ENCODE data around the gene MEGF11. TPM values are rescaled to one million over a fixed set of nuclear protein-coding genes. Genes with fewer than 3 reads are reported as not detected.

MEGF11 gene
- polyA plus RNA-seq, 2 of the 4 experiments (the other 2 are of a cell fraction), result 0.25 to 0.31 TPM

- TF ChIP-seq HEYL (CRISPR knock-in tag; IDR thresholded peaks at IDR 0.05) (no peak), RCOR1 (IDR thresholded peaks at IDR 0.05; ENCODE audit: low read depth, low read length) (no peak), GATA3 (IDR thresholded peaks at IDR 0.05; ENCODE audit: borderline replicate concordance) (no peak), ZFP36 (IDR thresholded peaks at IDR 0.05; ENCODE audit: borderline replicate concordance, partially characterized antibody) (no peak), EP300 (IDR thresholded peaks at IDR 0.05) (no peak), RFX5 (IDR thresholded peaks at IDR 0.05) (no peak), MAFK (IDR thresholded peaks at IDR 0.05; ENCODE audit: partially characterized antibody) (no peak), FOXS1 (CRISPR knock-in tag; IDR thresholded peaks at IDR 0.05) (no peak)
Measured at GRCh38 chr15:66288551-66289185, 35.1 kb upstream of the MEGF11 start (continued).

DNA sequence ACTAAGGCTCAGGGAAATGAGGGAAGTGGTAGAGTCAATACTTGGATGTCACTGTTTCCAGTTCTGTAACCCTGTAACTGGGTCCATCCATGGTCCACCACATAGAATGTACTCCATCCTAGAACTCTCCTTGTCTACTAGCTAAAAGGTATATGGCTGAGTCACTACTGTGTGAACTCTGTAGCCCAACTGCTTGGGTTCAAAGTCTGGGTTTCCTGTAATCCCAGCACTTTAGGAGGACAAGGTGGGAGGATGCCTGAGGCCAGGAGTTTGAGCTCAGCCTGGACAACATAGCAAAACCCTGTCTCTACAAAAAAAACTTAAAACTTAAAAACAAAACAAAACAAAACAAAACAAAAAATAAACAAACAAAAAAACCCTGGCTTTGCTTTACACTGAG lies 34.5 kb upstream of the MEGF11 start:
- peak overlapping the region; percentile 48 for H3K4me2 ChIP-seq
- peak; percentile 16 to 63; a peak in 3 of 6 replicates for ATAC-seq
- no peak for TF ChIP-seq SREBF2 (IDR thresholded peaks at IDR 0.05)
- no peak for TF ChIP-seq FOXS1 (CRISPR knock-in tag; IDR thresholded peaks at IDR 0.05)
- TF ChIP-seq HOXB5 (CRISPR knock-in tag; IDR thresholded peaks at IDR 0.05), result no peak
- no peak for TF ChIP-seq TFCP2L1 (CRISPR knock-in tag; IDR thresholded peaks at IDR 0.05)
- TF ChIP-seq ZC3H11A (IDR thresholded peaks at IDR 0.05), result no peak
- TF ChIP-seq HDAC2 (IDR thresholded peaks at IDR 0.05), result no peak
- TF ChIP-seq RCOR1 (IDR thresholded peaks at IDR 0.05; ENCODE audit: low read depth, low read length), result no peak
- no peak for TF ChIP-seq USF2 (IDR thresholded peaks at IDR 0.05)
- TF ChIP-seq ESRRA (IDR thresholded peaks at IDR 0.05; ENCODE audit: borderline replicate concordance, low read length), result no peak
- TF ChIP-seq CEBPB (IDR thresholded peaks at IDR 0.05), result no peak
- TF ChIP-seq CHD4 (IDR thresholded peaks at IDR 0.05; ENCODE audit: borderline replicate concordance), result no peak
- TF ChIP-seq, protein P1, sequence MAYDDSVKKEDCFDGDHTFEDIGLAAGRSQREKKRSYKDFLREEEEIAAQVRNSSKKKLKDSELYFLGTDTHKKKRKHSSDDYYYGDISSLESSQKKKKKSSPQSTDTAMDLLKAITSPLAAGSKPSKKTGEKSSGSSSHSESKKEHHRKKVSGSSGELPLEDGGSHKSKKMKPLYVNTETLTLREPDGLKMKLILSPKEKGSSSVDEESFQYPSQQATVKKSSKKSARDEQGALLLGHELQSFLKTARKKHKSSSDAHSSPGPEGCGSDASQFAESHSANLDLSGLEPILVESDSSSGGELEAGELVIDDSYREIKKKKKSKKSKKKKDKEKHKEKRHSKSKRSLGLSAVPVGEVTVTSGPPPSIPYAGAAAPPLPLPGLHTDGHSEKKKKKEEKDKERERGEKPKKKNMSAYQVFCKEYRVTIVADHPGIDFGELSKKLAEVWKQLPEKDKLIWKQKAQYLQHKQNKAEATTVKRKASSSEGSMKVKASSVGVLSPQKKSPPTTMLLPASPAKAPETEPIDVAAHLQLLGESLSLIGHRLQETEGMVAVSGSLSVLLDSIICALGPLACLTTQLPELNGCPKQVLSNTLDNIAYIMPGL (CRISPR knock-in tag; IDR thresholded peaks at IDR 0.05; ENCODE audit: borderline replicate concordance), result no peak
- TF ChIP-seq TP53 (CRISPR knock-in tag; IDR thresholded peaks at IDR 0.05), result no peak
- CTCF ChIA-PET, result interaction anchor here (0.5 to 4.4 kb wide), 48 partner anchors 9 to 733 kb away, joined by 3 to 29 read pairs (median 4); partner anchors contain the start of genes INTS14, MAP2K1 and MEGF11
- DNase-seq (ENCODE audit: low read depth in 1 of 2, low spot score in 1 of 2), result peak in 1 of 2 experiments; percentile 15
- H3K4me1 ChIP-seq, result peaks cover 16% of the 10 kb centered on the region
- no peaks in the 10 kb centered on the region for H3K9me3 ChIP-seq
- POLR2A ChIA-PET, result no interaction called here
- H3K4me3 ChIP-seq, result no peak overlapping the region
- FAIRE-seq, result peak; percentile 23
- no peak overlapping the region for H3K27ac ChIP-seq

DNA sequence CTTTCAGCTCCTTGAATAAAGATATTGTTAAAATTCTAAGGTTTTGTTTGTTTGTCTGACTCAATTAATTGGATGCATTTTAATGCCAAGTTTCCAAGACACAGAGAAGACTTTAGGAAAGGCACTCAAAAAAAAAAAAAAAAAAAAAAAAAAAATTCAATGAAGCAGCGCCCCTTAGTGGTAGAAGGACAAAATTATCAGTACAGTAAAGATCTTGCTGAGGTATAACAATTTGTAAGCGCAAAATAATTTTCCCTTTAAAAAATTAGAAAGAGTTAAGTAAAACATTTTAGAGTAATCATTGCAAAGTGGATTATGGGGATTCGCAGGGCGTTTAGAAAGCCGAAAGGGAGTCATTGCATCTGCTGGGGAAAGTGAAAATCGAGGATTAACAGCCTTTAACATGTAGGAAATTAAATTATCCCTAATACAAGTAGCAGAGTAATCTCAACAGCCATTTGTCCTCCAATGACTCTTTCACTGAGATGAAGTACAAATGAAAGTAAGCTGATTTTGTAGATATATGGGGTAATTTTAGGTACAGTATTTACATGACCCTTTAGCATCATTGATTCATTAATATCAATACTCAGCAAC lies 34.0 kb upstream of the MEGF11 start:
- peak overlapping the region; percentile 48 for H3K4me2 ChIP-seq
- H3K4me1 ChIP-seq, result peaks cover 13% of the 10 kb centered on the region
- peak; percentile 56 to 69; a peak in 3 of 6 replicates for ATAC-seq
- TF ChIP-seq ZFP36 (IDR thresholded peaks at IDR 0.05; ENCODE audit: borderline replicate concordance, partially characterized antibody), result no peak
- TF ChIP-seq SMC3 (IDR thresholded peaks at IDR 0.05), result peak; percentile 70
- no peak for TF ChIP-seq MYC (IDR thresholded peaks at IDR 0.05; ENCODE audit: borderline replicate concordance, low read length)
- no peak for TF ChIP-seq USF2 (IDR thresholded peaks at IDR 0.05)
- peak; percentile 1 for TF ChIP-seq MAFK (IDR thresholded peaks at IDR 0.05; ENCODE audit: partially characterized antibody)
- TF ChIP-seq, protein P2, sequence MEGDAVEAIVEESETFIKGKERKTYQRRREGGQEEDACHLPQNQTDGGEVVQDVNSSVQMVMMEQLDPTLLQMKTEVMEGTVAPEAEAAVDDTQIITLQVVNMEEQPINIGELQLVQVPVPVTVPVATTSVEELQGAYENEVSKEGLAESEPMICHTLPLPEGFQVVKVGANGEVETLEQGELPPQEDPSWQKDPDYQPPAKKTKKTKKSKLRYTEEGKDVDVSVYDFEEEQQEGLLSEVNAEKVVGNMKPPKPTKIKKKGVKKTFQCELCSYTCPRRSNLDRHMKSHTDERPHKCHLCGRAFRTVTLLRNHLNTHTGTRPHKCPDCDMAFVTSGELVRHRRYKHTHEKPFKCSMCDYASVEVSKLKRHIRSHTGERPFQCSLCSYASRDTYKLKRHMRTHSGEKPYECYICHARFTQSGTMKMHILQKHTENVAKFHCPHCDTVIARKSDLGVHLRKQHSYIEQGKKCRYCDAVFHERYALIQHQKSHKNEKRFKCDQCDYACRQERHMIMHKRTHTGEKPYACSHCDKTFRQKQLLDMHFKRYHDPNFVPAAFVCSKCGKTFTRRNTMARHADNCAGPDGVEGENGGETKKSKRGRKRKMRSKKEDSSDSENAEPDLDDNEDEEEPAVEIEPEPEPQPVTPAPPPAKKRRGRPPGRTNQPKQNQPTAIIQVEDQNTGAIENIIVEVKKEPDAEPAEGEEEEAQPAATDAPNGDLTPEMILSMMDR (IDR thresholded peaks at IDR 0.05), result peak; percentile 85
- peak; percentile 65 to 72 for TF ChIP-seq RAD21 (conservative IDR thresholded peaks at IDR 0.05 in 1 of 2, IDR thresholded peaks at IDR 0.05 in 1 of 2)
- POLR2A ChIA-PET, result no interaction called here
- no peaks in the 10 kb centered on the region for H3K9me3 ChIP-seq
- CTCF ChIA-PET, result interaction anchor here (0.5 to 4.4 kb wide), 55 partner anchors 10 to 1070 kb away, joined by 3 to 29 read pairs (median 3); partner anchors contain the start of genes INTS14, MAP2K1 and MEGF11
- H3K27ac ChIP-seq, result no peak overlapping the region
- 1% methylated on average over 6 of the region's 6 CpGs for WGBS (ENCODE audit: missing lambda C conversion rate)
- peak; percentile 18 for FAIRE-seq
- peak; percentile 27 to 37 for DNase-seq (ENCODE audit: low read depth in 1 of 2, low spot score in 1 of 2)
- no peak overlapping the region for H3K4me3 ChIP-seq
